CD14-positive monocyte (primary cell): Measurements from ENCODE around the gene GLDC. TPM values are rescaled to one million over a fixed set of nuclear protein-coding genes. Genes with fewer than 3 reads are reported as not detected.
"Not testable (repeated sequence)": the region's sequence is repeated elsewhere in the genome, so short reads cannot be mapped to it uniquely, and the experiment has no call there.

ENCODE experiments used
- DNase-seq, 3 donors: peaks; one replicate each; pipeline ENCODE4 v3.0.0-alpha.2; 2011 to 2022
- H2AFZ ChIP-seq: 2 replicates; pipeline ENCODE4 v1.6.0; 2012; ENCODE audit warnings: mild to moderate bottlenecking, low read depth, low read length, inconsistent platforms; ENCODE audit not compliant: insufficient read depth, poor library complexity, severe bottlenecking
- H3K27ac ChIP-seq, 2 donors: 1 replicate in 1 of 2; 2 replicates in 1 of 2; pipeline ENCODE4 v1.5.1; 2012 to 2013; ENCODE audit warnings: low read length in 2 of 2, control low read depth in 1 of 2, inconsistent platforms in 1 of 2, low read depth in 1 of 2, mild to moderate bottlenecking in 1 of 2
- H3K27me3 ChIP-seq, 2 donors: one replicate each; pipeline versions ENCODE4 v1.6.0 to v1.6.1; 2011 to 2013; ENCODE audit warnings: low read length in 2 of 2; ENCODE audit not compliant: control insufficient read depth in 2 of 2, insufficient read depth in 2 of 2
- H3K36me3 ChIP-seq, 2 donors: replicated peaks in 1 of 2; 1 replicate in 1 of 2; 2 replicates in 1 of 2; pipeline versions ENCODE4 v1.5.1 to v1.6.1; 2012 to 2013; ENCODE audit warnings: low read length in 2 of 2, control low read depth in 1 of 2, inconsistent platforms in 1 of 2, mild to moderate bottlenecking in 1 of 2; ENCODE audit not compliant: insufficient read depth in 2 of 2, control insufficient read depth in 1 of 2
- H3K4me1 ChIP-seq, 2 donors: 1 replicate in 1 of 2; 2 replicates in 1 of 2; pipeline versions ENCODE4 v1.5.1 to v1.6.1; 2012 to 2013; ENCODE audit warnings: low read length in 2 of 2, control low read depth in 1 of 2, inconsistent platforms in 1 of 2, mild to moderate bottlenecking in 1 of 2, moderate library complexity in 1 of 2; ENCODE audit not compliant: insufficient read depth in 2 of 2, control insufficient read depth in 1 of 2
- H3K4me2 ChIP-seq: replicated peaks from 2 replicates; pipeline ENCODE3; 2012; ENCODE audit warnings: low read length, moderate library complexity, mild to moderate bottlenecking; ENCODE audit not compliant: poor library complexity, severe bottlenecking; ENCODE audit errors: extremely low read depth
- H3K4me3 ChIP-seq, 3 experiments: fragments of 200-600 bp in 1 of 3; sonication (generic) in 1 of 3; replicated peaks in 1 of 3; 1 replicate in 2 of 3; 2 replicates in 1 of 3; pipeline ENCODE4 v1.5.1; 2011 to 2013; ENCODE audit warnings: low read length in 3 of 3, mild to moderate bottlenecking in 3 of 3, control low read depth in 2 of 3, low read depth in 2 of 3, inconsistent platforms in 1 of 3, moderate library complexity in 1 of 3
- H3K79me2 ChIP-seq: 2 replicates; pipeline ENCODE4 v1.6.0; 2012; ENCODE audit warnings: mild to moderate bottlenecking, control low read depth, inconsistent platforms, low read length, moderate library complexity; ENCODE audit not compliant: insufficient read depth
- H3K9ac ChIP-seq: 2 replicates; pipeline ENCODE4 v1.6.0; 2017; ENCODE audit warnings: low read length, mild to moderate bottlenecking; ENCODE audit not compliant: insufficient read depth, poor library complexity, severe bottlenecking
- H3K9me3 ChIP-seq, 2 donors: replicated peaks in 1 of 2; 1 replicate in 1 of 2; 2 replicates in 1 of 2; pipeline versions ENCODE4 v1.5.1 to v1.6.1; 2012 to 2013; ENCODE audit warnings: low read length in 2 of 2, control low read depth in 1 of 2; ENCODE audit not compliant: control insufficient read depth in 1 of 2, insufficient read depth in 1 of 2
- H4K20me1 ChIP-seq: 2 replicates; pipeline ENCODE4 v1.6.0; 2012; ENCODE audit warnings: mild to moderate bottlenecking, low read length, control low read depth, moderate library complexity; ENCODE audit not compliant: insufficient read depth
- H3K27ac Mint-ChIP-seq, 7 donors: one replicate each; pipeline ENCODE4 v1.8.0; 2020; ENCODE audit warnings: mild to moderate bottlenecking in 7 of 7, mixed read lengths in 7 of 7, moderate library complexity in 6 of 7, inconsistent platforms in 2 of 7
- H3K27me3 Mint-ChIP-seq, 3 donors: one replicate each; pipeline ENCODE4 v1.8.0; 2021 to 2022; ENCODE audit warnings: low read depth in 3 of 3, mild to moderate bottlenecking in 3 of 3, mixed read lengths in 3 of 3, moderate library complexity in 3 of 3, inconsistent platforms in 1 of 3
- H3K36me3 Mint-ChIP-seq, 2 donors: one replicate each; pipeline ENCODE4 v1.8.0; 2020; ENCODE audit warnings: mixed read lengths in 2 of 2, inconsistent platforms in 1 of 2, mild to moderate bottlenecking in 1 of 2
- H3K4me1 Mint-ChIP-seq: one replicate; pipeline ENCODE4 v1.8.0; 2020; ENCODE audit warnings: mild to moderate bottlenecking, mixed read lengths
- H3K4me3 Mint-ChIP-seq, 2 donors: one replicate each; pipeline ENCODE4 v1.8.0; 2020; ENCODE audit warnings: mild to moderate bottlenecking in 2 of 2, mixed read lengths in 2 of 2, moderate library complexity in 1 of 2
- H3K9me3 Mint-ChIP-seq, 7 donors: one replicate each; pipeline ENCODE4 v1.8.0; 2020 to 2022; ENCODE audit warnings: mixed read lengths in 7 of 7, mild to moderate bottlenecking in 6 of 7, moderate library complexity in 6 of 7, inconsistent platforms in 2 of 7
- CTCF ChIP-seq: fragments of 200-600 bp; IDR thresholded peaks from one replicate; pipeline ENCODE4 v1.8.0; 2022; ENCODE audit warnings: antibody characterized with exemption, mild to moderate bottlenecking
- WGBS: methylation state at CpG from one replicate; pipeline ENCODE4 v1.1.5; 2013; ENCODE audit warnings: missing lambda C conversion rate; ENCODE audit not compliant: insufficient coverage; 5-methylcytosine and 5-hydroxymethylcytosine counted together
- intact Hi-C, 2 donors: fragments of 100-400 bp; cut with micrococcal nuclease; formaldehyde crosslinking; loops; one replicate each; pipeline versions ENCODE4 v1.15.0 to v1.15.1; 2023
- polyA plus RNA-seq, 3 donors: library from polyadenylated mRNA; depleted of rRNA in 1 of 3; unstranded in 2 of 3; stranded (reverse) in 1 of 3; fragments of 300-500 nt in 2 of 3; fragments of >200 nt in 1 of 3; fragmentation: Illumina TruSeq in 2 of 3; gene quantifications; 1 replicate in 2 of 3; 2 replicates in 1 of 3; pipeline ENCODE4 v1.2.3, GENCODE V29; 2012 to 2021

The GLDC gene
- polyA plus RNA-seq, 3 donors = not detected

GRCh38 chr9:6692433-6692832 is 46.9 kb upstream of the GLDC start:
- Histone ChIP-seq H3K9ac (no peak overlapping the region), H3K27ac (no peak overlapping the region), H3K4me2 (no peak overlapping the region), H3K4me3 (no peak overlapping the region), H2AFZ (no peak overlapping the region), H3K27me3 (no peaks in the 10 kb centered on the region), H4K20me1 (no peaks in the 10 kb centered on the region), H3K4me1 (peaks cover 6 to 13% of the 10 kb centered on the region in 2 donors), H3K9me3 (no peaks in the 10 kb centered on the region), H3K36me3 (no peaks in the 10 kb centered on the region), H3K79me2 (no peaks in the 10 kb centered on the region)
- peaks cover 13% of the 10 kb centered on the region for H3K4me1 Mint-ChIP-seq
- intact Hi-C loops = no loop called here
- TF ChIP-seq CTCF = no peak
- peaks cover 0 to 5% of the 10 kb centered on the region in 2 donors for H3K36me3 Mint-ChIP-seq
- no peaks in the 10 kb centered on the region for H3K9me3 Mint-ChIP-seq
- peak overlapping the region in 4 of 7 donors; percentile 25 to 79 (median 46) for H3K27ac Mint-ChIP-seq
- no peak overlapping the region for H3K4me3 Mint-ChIP-seq
- DNase-seq = no peak
- WGBS = 100% methylated on average over 4 of the region's 6 CpGs
- no peaks in the 10 kb centered on the region for H3K27me3 Mint-ChIP-seq

- Mint-ChIP-seq H3K4me1 (peaks cover 15% of the 10 kb centered on the region), H3K27ac (peak overlapping the region; percentile 75 to 92 (median 77))
- H3K9me3 Mint-ChIP-seq, H3K4me2 ChIP-seq, H4K20me1 ChIP-seq, H3K27me3 ChIP-seq, H3K9ac ChIP-seq, intact Hi-C loops, H3K36me3 ChIP-seq, H3K36me3 Mint-ChIP-seq, H3K27me3 Mint-ChIP-seq, DNase-seq, H3K9me3 ChIP-seq, H3K4me3 ChIP-seq, H3K79me2 ChIP-seq, H2AFZ ChIP-seq, H3K4me3 Mint-ChIP-seq: not testable (repeated sequence)
- Histone ChIP-seq H3K27ac (peak overlapping the region; percentile 36 to 75), H3K4me1 (peaks cover 6 to 13% of the 10 kb centered on the region in 2 donors)
- 80% methylated on average over 4 of the region's 7 CpGs for WGBS
Measured at GRCh38 chr9:6690675-6691070, 45.1 kb upstream of the GLDC start.
